Gastrocnemius medialis (tissue), 4 donors: ENCODE data around the gene SLC10A7.

ENCODE experiments used
- POLR2A ChIP-seq, 2 donors: fragments of 450-650 bp; IDR thresholded peaks; one replicate each; pipeline ENCODE4 v1.6.1; 2017; ENCODE audit warnings: antibody characterized with exemption in 2 of 2, mild to moderate bottlenecking in 2 of 2, moderate library complexity in 2 of 2
- TF ChIP-seq, protein P1 (sequence below), 5 experiments: fragments of 450-650 bp in 3 of 5; fragments of 200-600 bp in 2 of 5; sonication (generic) in 2 of 5; IDR thresholded peaks in 4 of 5; conservative IDR thresholded peaks in 1 of 5; 1 replicate in 4 of 5; 2 replicates in 1 of 5; pipeline ENCODE4 v1.5.1; 2016 to 2019; ENCODE audit warnings: antibody characterized with exemption in 5 of 5, mild to moderate bottlenecking in 3 of 5, moderate library complexity in 3 of 5

DNA sequence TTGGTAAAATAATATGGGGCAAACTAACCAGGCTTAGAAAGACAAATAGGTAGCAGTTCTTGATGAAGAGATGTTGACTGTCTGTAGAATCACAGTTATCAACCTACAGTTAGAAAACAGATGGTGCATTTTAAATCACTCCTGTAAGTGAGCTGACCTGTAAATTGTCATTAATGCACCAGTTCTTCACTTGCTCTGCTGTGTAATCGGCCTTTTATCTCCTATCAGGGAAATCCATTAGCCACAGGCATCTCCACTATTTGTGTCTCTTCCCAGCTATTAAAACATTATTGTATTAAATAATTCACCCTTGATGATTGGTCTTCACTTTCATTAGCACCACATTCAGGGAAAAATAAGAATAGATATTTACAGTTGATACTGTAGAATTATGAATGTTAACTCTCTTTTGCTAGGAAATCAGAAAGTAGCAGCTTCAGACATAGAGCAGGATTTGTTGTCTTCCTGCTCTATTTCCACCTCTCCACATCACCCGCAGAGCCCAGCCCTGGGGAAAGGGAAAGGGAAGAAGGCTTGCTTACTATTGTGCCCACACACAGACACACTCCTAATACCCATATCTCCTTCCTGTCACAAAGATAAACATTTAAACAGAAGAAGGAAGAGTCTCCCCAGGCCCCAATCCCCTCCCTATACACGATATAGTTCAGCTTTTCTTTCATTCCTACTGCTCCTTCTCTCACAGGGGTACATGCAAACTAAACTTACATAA is 210.3 kb downstream of the SLC10A7 start:
- TF ChIP-seq, protein P1, sequence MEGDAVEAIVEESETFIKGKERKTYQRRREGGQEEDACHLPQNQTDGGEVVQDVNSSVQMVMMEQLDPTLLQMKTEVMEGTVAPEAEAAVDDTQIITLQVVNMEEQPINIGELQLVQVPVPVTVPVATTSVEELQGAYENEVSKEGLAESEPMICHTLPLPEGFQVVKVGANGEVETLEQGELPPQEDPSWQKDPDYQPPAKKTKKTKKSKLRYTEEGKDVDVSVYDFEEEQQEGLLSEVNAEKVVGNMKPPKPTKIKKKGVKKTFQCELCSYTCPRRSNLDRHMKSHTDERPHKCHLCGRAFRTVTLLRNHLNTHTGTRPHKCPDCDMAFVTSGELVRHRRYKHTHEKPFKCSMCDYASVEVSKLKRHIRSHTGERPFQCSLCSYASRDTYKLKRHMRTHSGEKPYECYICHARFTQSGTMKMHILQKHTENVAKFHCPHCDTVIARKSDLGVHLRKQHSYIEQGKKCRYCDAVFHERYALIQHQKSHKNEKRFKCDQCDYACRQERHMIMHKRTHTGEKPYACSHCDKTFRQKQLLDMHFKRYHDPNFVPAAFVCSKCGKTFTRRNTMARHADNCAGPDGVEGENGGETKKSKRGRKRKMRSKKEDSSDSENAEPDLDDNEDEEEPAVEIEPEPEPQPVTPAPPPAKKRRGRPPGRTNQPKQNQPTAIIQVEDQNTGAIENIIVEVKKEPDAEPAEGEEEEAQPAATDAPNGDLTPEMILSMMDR (IDR thresholded peaks at IDR 0.05 in 4 of 5, conservative IDR thresholded peaks at IDR 0.05 in 1 of 5), result no peak
- TF ChIP-seq POLR2A (IDR thresholded peaks at IDR 0.05), result no peak
